ENCODE measurements around the gene CRB1. TPM values are rescaled to one million over a fixed set of nuclear protein-coding genes. Genes with fewer than 3 reads are reported as not detected.

CRB1 gene
- total RNA-seq, 2 donors from 2014 or later: 0.17 TPM; not detected in 1

GRCh38 chr1:197225611-197226010 lies 42.4 kb upstream of the CRB1 start:
- H3K27me3 ChIP-seq: no peaks in the 10 kb centered on the region
- H3K9me3 ChIP-seq: no peaks in the 10 kb centered on the region
- H3K27ac ChIP-seq: no peak overlapping the region
- intact Hi-C loops (cut with DNase I): no loop called here
- H3K36me3 ChIP-seq: no peaks in the 10 kb centered on the region
- no peak for DNase-seq
- no peak overlapping the region for H3K4me3 ChIP-seq
- no peaks in the 10 kb centered on the region for H3K4me1 ChIP-seq
- TF ChIP-seq, protein P1, sequence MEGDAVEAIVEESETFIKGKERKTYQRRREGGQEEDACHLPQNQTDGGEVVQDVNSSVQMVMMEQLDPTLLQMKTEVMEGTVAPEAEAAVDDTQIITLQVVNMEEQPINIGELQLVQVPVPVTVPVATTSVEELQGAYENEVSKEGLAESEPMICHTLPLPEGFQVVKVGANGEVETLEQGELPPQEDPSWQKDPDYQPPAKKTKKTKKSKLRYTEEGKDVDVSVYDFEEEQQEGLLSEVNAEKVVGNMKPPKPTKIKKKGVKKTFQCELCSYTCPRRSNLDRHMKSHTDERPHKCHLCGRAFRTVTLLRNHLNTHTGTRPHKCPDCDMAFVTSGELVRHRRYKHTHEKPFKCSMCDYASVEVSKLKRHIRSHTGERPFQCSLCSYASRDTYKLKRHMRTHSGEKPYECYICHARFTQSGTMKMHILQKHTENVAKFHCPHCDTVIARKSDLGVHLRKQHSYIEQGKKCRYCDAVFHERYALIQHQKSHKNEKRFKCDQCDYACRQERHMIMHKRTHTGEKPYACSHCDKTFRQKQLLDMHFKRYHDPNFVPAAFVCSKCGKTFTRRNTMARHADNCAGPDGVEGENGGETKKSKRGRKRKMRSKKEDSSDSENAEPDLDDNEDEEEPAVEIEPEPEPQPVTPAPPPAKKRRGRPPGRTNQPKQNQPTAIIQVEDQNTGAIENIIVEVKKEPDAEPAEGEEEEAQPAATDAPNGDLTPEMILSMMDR (IDR thresholded peaks at IDR 0.05): no peak
- no peak overlapping the region for H3K9ac ChIP-seq (ENCODE audit: low read depth in 2 of 2, low read length in 2 of 2)

- H3K4me1 ChIP-seq: no peaks in the 10 kb centered on the region
- H3K9me3 ChIP-seq: no peaks in the 10 kb centered on the region
- no peak for DNase-seq
- no peaks in the 10 kb centered on the region for H3K36me3 ChIP-seq
- TF ChIP-seq, protein P1 (IDR thresholded peaks at IDR 0.05): no peak
- intact Hi-C loops (cut with DNase I): no loop called here
- no peaks in the 10 kb centered on the region for H3K27me3 ChIP-seq
- H3K4me3 ChIP-seq: no peak overlapping the region
- H3K9ac ChIP-seq (ENCODE audit: low read depth in 2 of 2, low read length in 2 of 2): no peak overlapping the region
- no peak overlapping the region for H3K27ac ChIP-seq
Measured at GRCh38 chr1:197234581-197234980, 33.5 kb upstream of the CRB1 start.

DNA sequence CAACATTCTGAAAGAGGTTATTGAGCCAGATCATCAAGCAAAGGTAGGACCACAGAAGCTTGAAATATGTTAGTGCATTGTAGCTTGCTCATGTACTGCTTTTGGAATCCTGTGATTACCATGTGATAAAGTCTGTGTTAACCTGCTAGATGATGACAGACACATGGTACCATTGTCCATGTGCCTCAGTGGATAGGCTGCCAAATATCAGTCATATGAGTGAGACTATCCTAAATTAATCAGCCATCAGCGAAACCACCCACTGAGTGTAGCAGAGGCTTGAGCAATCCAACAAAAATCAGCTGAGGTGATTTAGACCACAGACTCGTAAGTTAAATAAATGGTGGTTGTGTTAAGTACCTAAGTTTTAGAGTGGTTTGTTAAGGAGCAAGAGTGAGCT lies 32.7 kb upstream of the CRB1 start:
- no peak for DNase-seq
- intact Hi-C loops (cut with DNase I): no loop called here
- Histone ChIP-seq H3K36me3 (no peaks in the 10 kb centered on the region), H3K9me3 (no peaks in the 10 kb centered on the region), H3K27me3 (no peaks in the 10 kb centered on the region), H3K9ac (ENCODE audit: low read depth in 2 of 2, low read length in 2 of 2) (no peak overlapping the region), H3K27ac (no peak overlapping the region), H3K4me1 (no peaks in the 10 kb centered on the region), H3K4me3 (no peak overlapping the region)
- TF ChIP-seq, protein P1 (IDR thresholded peaks at IDR 0.05): no peak

- Histone ChIP-seq H3K27ac (no peak overlapping the region), H3K9ac (ENCODE audit: low read depth in 2 of 2, low read length in 2 of 2) (no peak overlapping the region), H3K4me3 (no peak overlapping the region), H3K27me3 (no peaks in the 10 kb centered on the region), H3K36me3 (no peaks in the 10 kb centered on the region), H3K9me3 (no peaks in the 10 kb centered on the region), H3K4me1 (no peaks in the 10 kb centered on the region)
- no peak for DNase-seq
- TF ChIP-seq, protein P1 (IDR thresholded peaks at IDR 0.05): no peak
- intact Hi-C loops (cut with DNase I): no loop called here
Measured at GRCh38 chr1:197247465-197247864, 20.6 kb upstream of the CRB1 start.

- intact Hi-C loops (cut with DNase I): no loop called here
- Histone ChIP-seq H3K9ac (ENCODE audit: low read depth in 2 of 2, low read length in 2 of 2) (no peak overlapping the region), H3K27ac (no peak overlapping the region), H3K9me3 (no peaks in the 10 kb centered on the region), H3K4me3 (no peak overlapping the region), H3K27me3 (no peaks in the 10 kb centered on the region), H3K36me3 (no peaks in the 10 kb centered on the region), H3K4me1 (no peaks in the 10 kb centered on the region)
- no peak for DNase-seq
- TF ChIP-seq, protein P1 (IDR thresholded peaks at IDR 0.05): no peak
Measured at GRCh38 chr1:197249324-197249723, 18.7 kb upstream of the CRB1 start.

- no peaks in the 10 kb centered on the region for H3K36me3 ChIP-seq
- no peaks in the 10 kb centered on the region for H3K27me3 ChIP-seq
- intact Hi-C loops (cut with DNase I): no loop called here
- TF ChIP-seq, protein P1 (IDR thresholded peaks at IDR 0.05): no peak
- no peak overlapping the region for H3K27ac ChIP-seq
- H3K4me3 ChIP-seq: no peak overlapping the region
- DNase-seq: no peak
- H3K9me3 ChIP-seq: no peaks in the 10 kb centered on the region
- no peak overlapping the region for H3K9ac ChIP-seq (ENCODE audit: low read depth in 2 of 2, low read length in 2 of 2)
- no peaks in the 10 kb centered on the region for H3K4me1 ChIP-seq
Measured at GRCh38 chr1:197250616-197251015, 17.4 kb upstream of the CRB1 start.
